Mucosa of descending colon (tissue), 3 donors: Measurements from ENCODE around the gene SIL1. TPM values are rescaled to one million over a fixed set of nuclear protein-coding genes. Genes with fewer than 3 reads are reported as not detected.

ENCODE experiments used
- ATAC-seq: fragments of 200-7000 bp; cut with Tn5 transposase; one replicate; pipeline ENCODE4 v1.9.1; 2020; ENCODE audit warnings: mild to moderate bottlenecking, moderate library complexity
- DNase-seq, 3 donors: peaks; one replicate each; pipeline ENCODE4 v3.0.0-alpha.2; 2020
- H3K36me3 ChIP-seq: fragments of 200-600 bp; one replicate; pipeline ENCODE4 v1.8.0; 2021; ENCODE audit warnings: low read depth, mild to moderate bottlenecking
- H3K4me1 ChIP-seq: fragments of 200-600 bp; one replicate; pipeline ENCODE4 v1.8.0; 2021; ENCODE audit warnings: low read depth, mild to moderate bottlenecking
- H3K4me3 ChIP-seq: fragments of 200-600 bp; one replicate; pipeline ENCODE4 v1.8.0; 2021; ENCODE audit warnings: mild to moderate bottlenecking
- H3K9me3 ChIP-seq: fragments of 200-600 bp; one replicate; pipeline ENCODE4 v1.8.0; 2021; ENCODE audit warnings: mild to moderate bottlenecking
- intact Hi-C, 2 donors: fragments of 100-400 bp; cut with DNase I in 1 of 2; cut with micrococcal nuclease in 1 of 2; formaldehyde crosslinking; loops; one replicate each; pipeline versions ENCODE4 v1.11.0 to v1.11.1; 2022; cut with DNase I, micrococcal nuclease
- total RNA-seq, 3 donors: library from RNA; stranded (reverse); fragmentation: NEBNext Ultra II Directional in 2 of 3; extraction: Animal tissue kit (Norgen Biotek cat#: 25700) in 2 of 3; gene quantifications; one replicate each; pipeline versions ENCODE4 v1.2.1 to v1.2.4, GENCODE V29; 2021 to 2023
- TF ChIP-seq, protein P1 (sequence below): fragments of 200-600 bp; IDR thresholded peaks from one replicate; pipeline ENCODE4 v1.8.0; 2022; ENCODE audit warnings: antibody characterized with exemption, mild to moderate bottlenecking
- donor health status: DM: no; HTN: no; CAD: no; lungs with moderate emphysema.
- donor health status: DM: no; HTN: no; CAD: no.
- donor health status: DM: no; HTN: yes; CAD: no.

The SIL1 gene
- total RNA-seq, 3 donors from 2014 or later = 35.2 to 35.8 (median 35.6) TPM

DNA sequence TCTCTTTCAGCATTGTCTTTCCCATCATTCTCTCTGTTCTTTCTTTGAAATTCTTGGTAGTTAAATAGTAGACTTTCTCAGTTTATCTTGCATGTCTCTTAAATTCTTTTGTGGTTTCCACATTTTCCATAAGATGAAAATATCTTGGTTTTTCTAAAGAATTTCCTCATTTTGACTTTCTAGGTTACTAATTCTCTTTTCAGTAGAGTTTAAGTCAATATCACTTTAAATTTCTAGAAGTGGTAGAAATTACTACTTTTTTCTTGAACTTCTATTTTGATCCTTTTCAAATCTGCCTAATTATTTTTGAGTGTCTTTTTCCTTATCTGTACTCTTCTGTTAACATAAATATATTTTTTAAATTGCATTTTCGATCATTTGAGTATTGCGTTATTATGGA, 299.4 kb downstream of the SIL1 start:
- ATAC-seq = no peak
- TF ChIP-seq, protein P1, sequence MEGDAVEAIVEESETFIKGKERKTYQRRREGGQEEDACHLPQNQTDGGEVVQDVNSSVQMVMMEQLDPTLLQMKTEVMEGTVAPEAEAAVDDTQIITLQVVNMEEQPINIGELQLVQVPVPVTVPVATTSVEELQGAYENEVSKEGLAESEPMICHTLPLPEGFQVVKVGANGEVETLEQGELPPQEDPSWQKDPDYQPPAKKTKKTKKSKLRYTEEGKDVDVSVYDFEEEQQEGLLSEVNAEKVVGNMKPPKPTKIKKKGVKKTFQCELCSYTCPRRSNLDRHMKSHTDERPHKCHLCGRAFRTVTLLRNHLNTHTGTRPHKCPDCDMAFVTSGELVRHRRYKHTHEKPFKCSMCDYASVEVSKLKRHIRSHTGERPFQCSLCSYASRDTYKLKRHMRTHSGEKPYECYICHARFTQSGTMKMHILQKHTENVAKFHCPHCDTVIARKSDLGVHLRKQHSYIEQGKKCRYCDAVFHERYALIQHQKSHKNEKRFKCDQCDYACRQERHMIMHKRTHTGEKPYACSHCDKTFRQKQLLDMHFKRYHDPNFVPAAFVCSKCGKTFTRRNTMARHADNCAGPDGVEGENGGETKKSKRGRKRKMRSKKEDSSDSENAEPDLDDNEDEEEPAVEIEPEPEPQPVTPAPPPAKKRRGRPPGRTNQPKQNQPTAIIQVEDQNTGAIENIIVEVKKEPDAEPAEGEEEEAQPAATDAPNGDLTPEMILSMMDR = no peak
- Histone ChIP-seq H3K9me3 (no peaks in the 10 kb centered on the region), H3K4me1 (no peaks in the 10 kb centered on the region), H3K36me3 (no peaks in the 10 kb centered on the region), H3K4me3 (no peak overlapping the region)
- intact Hi-C loops = no loop called here
- DNase-seq = no peak

DNA sequence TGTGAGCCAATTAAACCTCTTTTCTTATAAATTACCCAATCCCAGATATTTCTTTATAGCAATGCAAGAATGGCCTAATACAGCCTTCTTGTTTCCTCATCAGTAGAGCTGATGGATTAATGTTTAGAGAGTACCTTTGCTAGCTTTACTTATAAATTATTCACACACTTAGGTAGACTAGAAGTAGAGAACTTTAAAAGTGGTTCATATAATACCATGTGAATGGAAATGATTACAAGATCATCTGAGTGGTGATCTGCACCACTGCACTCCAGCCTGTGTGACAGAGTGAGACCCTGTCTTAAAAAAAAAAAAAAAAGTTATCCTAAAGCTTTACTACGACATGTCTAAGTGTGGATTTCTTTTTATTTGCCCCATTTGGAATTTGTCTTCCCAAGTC, 299.9 kb downstream of the SIL1 start:
- intact Hi-C loops = no loop called here
- DNase-seq (no peak), ATAC-seq (no peak)
- H3K4me3 ChIP-seq = no peak overlapping the region
- no peaks in the 10 kb centered on the region for H3K36me3 ChIP-seq
- no peaks in the 10 kb centered on the region for H3K4me1 ChIP-seq
- H3K9me3 ChIP-seq = no peaks in the 10 kb centered on the region
- TF ChIP-seq, protein P1 = no peak

Other genes starting within 250 kb of the SIL1 start
- gene MATR3, start 95.4 kb upstream of the SIL1 start, total RNA-seq = 100 to 1,000 TPM; 112 to 165 (median 136) TPM
- 10 to 100 TPM; 42.1 to 85.1 (median 44.5) TPM for gene PAIP2, start 143.5 kb upstream of the SIL1 start, total RNA-seq
- gene SLC23A1, start 184.9 kb upstream of the SIL1 start, total RNA-seq = 1 to 10 TPM; 2.5 to 9.0 (median 5.1) TPM
- gene MZB1, start 191.5 kb upstream of the SIL1 start, total RNA-seq = 10 to 100 TPM in 2 of 3 donors, 1 to 10 TPM in 1; 5.6 to 23.7 (median 10.2) TPM
- gene PROB1, start 196.7 kb upstream of the SIL1 start, total RNA-seq = under 1 TPM; 0.58 to 0.98 (median 0.94) TPM
- 1 to 10 TPM; 3.0 to 4.5 (median 3.4) TPM for gene SPATA24, start 205.7 kb upstream of the SIL1 start, total RNA-seq
- gene DNAJC18, start 241.2 kb upstream of the SIL1 start, total RNA-seq = 10 to 100 TPM in 1 of 3 donors, 1 to 10 TPM in 2; 4.2 to 10.3 (median 5.1) TPM